Endothelial cell of umbilical vein (primary cell): ENCODE results near the gene U2AF2. TPM values are rescaled to one million over a fixed set of nuclear protein-coding genes. Genes with fewer than 3 reads are reported as not detected.

Source experiments
- BruUV-seq: library from RNA; stranded (reverse); fragments of 400-500 nt; replicated peaks from 2 replicates; lab custom pipeline; 2021; lab: Mats Ljungman, UMichigan
- CTCF ChIA-PET: fragments of 300-600, 350-600 bp; sonication (Branson Sonifier 250); formaldehyde crosslinking; loops from one replicate; lab custom pipeline; 2021; ENCODE audit warnings: antibody characterized with exemption, inconsistent platforms; lab: Charles Lee
- POLR2A ChIA-PET: fragments of 300-600, 350-600 bp; sonication (Branson Sonifier 250); formaldehyde crosslinking; loops from one replicate; lab custom pipeline; 2021; ENCODE audit warnings: antibody characterized with exemption, inconsistent platforms; lab: Charles Lee
- DNase-seq: peaks from one replicate; pipeline ENCODE4 v3.0.0-alpha.2; 2011; ENCODE audit warnings: low read depth, low spot score
- FAIRE-seq: peaks from 2 replicates; lab custom pipeline; 2011; peaks lifted over from hg19 to GRCh38; lab: Jason Lieb, UNC
- H2AFZ ChIP-seq: 2 replicates; pipeline ENCODE4 v1.6.0; 2012; ENCODE audit warnings: low read depth, low read length, control low read depth, inconsistent platforms
- H3K27ac ChIP-seq: 2 replicates; pipeline ENCODE4 v1.5.1; 2011; ENCODE audit warnings: low read depth, mild to moderate bottlenecking, control low read depth, low read length, moderate library complexity; ENCODE audit not compliant: insufficient read depth
- H3K27me3 ChIP-seq, 2 experiments: 2 replicates each; pipeline versions ENCODE4 v1.6.0 to v1.6.1; 2011; ENCODE audit warnings: low read length in 2 of 2, mixed read lengths in 1 of 2; ENCODE audit not compliant: control insufficient read depth in 2 of 2, insufficient read depth in 2 of 2
- H3K36me3 ChIP-seq, 2 experiments: 2 replicates in 1 of 2; 3 replicates in 1 of 2; pipeline ENCODE4 v1.5.1; 2011; ENCODE audit warnings: low read length in 2 of 2, mild to moderate bottlenecking in 1 of 2, moderate library complexity in 1 of 2; ENCODE audit not compliant: control insufficient read depth in 2 of 2, insufficient read depth in 2 of 2; ENCODE audit errors: extremely low read depth in 1 of 2
- H3K4me1 ChIP-seq: 3 replicates; pipeline ENCODE4 v1.5.1; 2011; ENCODE audit warnings: mild to moderate bottlenecking, low read length; ENCODE audit not compliant: control insufficient read depth, insufficient read depth; ENCODE audit errors: extremely low read depth
- H3K4me2 ChIP-seq: 2 replicates; pipeline ENCODE4 v1.6.1; 2011; ENCODE audit warnings: low read length, control low read depth, mixed read lengths; ENCODE audit not compliant: insufficient read depth
- H3K4me3 ChIP-seq, 3 experiments: fragments of 200-600 bp in 1 of 3; sonication (generic), shearing (Covaris generic) in 1 of 3; replicated peaks in 1 of 3; 2 replicates each; pipeline ENCODE4 v1.5.1; 2011 to 2016; ENCODE audit warnings: control low read depth in 3 of 3, low read length in 3 of 3, mild to moderate bottlenecking in 2 of 3, inconsistent platforms in 1 of 3, low read depth in 1 of 3, moderate library complexity in 1 of 3; ENCODE audit not compliant: insufficient read depth in 1 of 3
- H3K79me2 ChIP-seq: 2 replicates; pipeline ENCODE4 v1.6.0; 2012; ENCODE audit warnings: low read length, inconsistent platforms; ENCODE audit not compliant: control insufficient read depth, insufficient read depth
- H3K9ac ChIP-seq: replicated peaks from 2 replicates; pipeline ENCODE3; 2011; ENCODE audit warnings: low read length, control low read depth; ENCODE audit not compliant: insufficient read depth; ENCODE audit errors: extremely low read depth
- H3K9me1 ChIP-seq: replicated peaks from 3 replicates; pipeline ENCODE4 v1.6.0; 2011; ENCODE audit warnings: mild to moderate bottlenecking, low read length; ENCODE audit not compliant: control insufficient read depth, insufficient read depth; ENCODE audit errors: extremely low read depth
- H3K9me3 ChIP-seq: replicated peaks from 2 replicates; pipeline ENCODE4 v1.5.1; 2012; ENCODE audit warnings: low read length, inconsistent platforms; ENCODE audit not compliant: control insufficient read depth, insufficient read depth
- H4K20me1 ChIP-seq: replicated peaks from 2 replicates; pipeline ENCODE3; 2011; ENCODE audit warnings: mild to moderate bottlenecking, low read length; ENCODE audit not compliant: control insufficient read depth, insufficient read depth; ENCODE audit errors: extremely low read depth
- EZH2 ChIP-seq: IDR thresholded peaks from 2 replicates; pipeline ENCODE4 v1.6.1; 2012; ENCODE audit warnings: borderline replicate concordance, low read depth, mild to moderate bottlenecking, moderate library complexity, low read length, inconsistent platforms; ENCODE audit not compliant: severe bottlenecking
- FOS ChIP-seq: IDR thresholded peaks from 2 replicates; pipeline ENCODE4 v1.6.1; 2011; ENCODE audit warnings: mild to moderate bottlenecking, low read length, moderate library complexity, borderline replicate concordance; ENCODE audit not compliant: insufficient read depth
- GATA2 ChIP-seq: IDR thresholded peaks from 2 replicates; pipeline ENCODE4 v1.7.0; 2011; ENCODE audit warnings: low read depth, mild to moderate bottlenecking, moderate library complexity, mixed read lengths, low read length; ENCODE audit not compliant: insufficient read length, insufficient read depth
- JUN ChIP-seq: IDR thresholded peaks from 2 replicates; pipeline ENCODE4 v1.6.1; 2011; ENCODE audit warnings: borderline replicate concordance, low read depth; ENCODE audit not compliant: insufficient read length, insufficient read depth
- MYC ChIP-seq: IDR thresholded peaks from one replicate; pipeline ENCODE4 v1.6.1; 2011; ENCODE audit warnings: mild to moderate bottlenecking, low read depth, low read length
- POLR2A ChIP-seq: IDR thresholded peaks from 2 replicates; pipeline ENCODE4 v1.6.1; 2012; ENCODE audit warnings: low read depth, mild to moderate bottlenecking, control low read depth, low read length
- POLR2AphosphoS5 ChIP-seq: IDR thresholded peaks from 2 replicates; pipeline ENCODE4 v1.6.1; 2012; ENCODE audit warnings: low read depth, mild to moderate bottlenecking, control low read depth, low read length, moderate library complexity; ENCODE audit not compliant: insufficient read depth
- dilution Hi-C: fragments of 300-500 bp; cut with MboI; formaldehyde crosslinking; loops from one replicate; pipeline ENCODE4 v1.15.0; 2019; ENCODE audit warnings: low sequenced_read_pairs; ENCODE audit not compliant: extremely low pct_ligation_motif_present
- intact Hi-C: fragments of 100-400 bp; cut with micrococcal nuclease; formaldehyde crosslinking; loops from one replicate; pipeline ENCODE4 v1.10.0; 2022
- polyA plus RNA-seq, 4 experiments: library from polyadenylated mRNA; depleted of rRNA in 3 of 4; stranded (reverse) in 3 of 4; unstranded in 1 of 4; fragments of >200 nt; gene quantifications; 2 replicates each; pipeline versions ENCODE4 v1.2.1 to v1.2.3, GENCODE V29; 2011 to 2012; ENCODE audit warnings: missing spikeins in 1 of 4
- total RNA-seq: library from RNA; stranded (reverse); gene quantifications from 2 replicates; pipeline ENCODE4 v1.2.3, GENCODE V29; 2021
- TF ChIP-seq, protein P1 (sequence below): IDR thresholded peaks from 2 replicates; pipeline ENCODE4 v1.6.1; 2011; ENCODE audit not compliant: insufficient read depth, insufficient read length
- TF ChIP-seq, protein P2 (sequence below), 2 donors: IDR thresholded peaks; 1 replicate in 1 of 2; 2 replicates in 1 of 2; pipeline ENCODE4 v1.5.1; 2011; ENCODE audit warnings: low read length in 2 of 2, mild to moderate bottlenecking in 2 of 2, moderate library complexity in 2 of 2, control low read depth in 1 of 2, inconsistent platforms in 1 of 2, low read depth in 1 of 2; ENCODE audit not compliant: insufficient read depth in 1 of 2; ENCODE audit errors: extremely low read depth in 1 of 2

The U2AF2 gene
- total and polyA plus RNA-seq, 2 donors (not counting 3 experiments of a cell fraction or from before 2014, with no cell fraction given): 183 to 259 TPM

DNA sequence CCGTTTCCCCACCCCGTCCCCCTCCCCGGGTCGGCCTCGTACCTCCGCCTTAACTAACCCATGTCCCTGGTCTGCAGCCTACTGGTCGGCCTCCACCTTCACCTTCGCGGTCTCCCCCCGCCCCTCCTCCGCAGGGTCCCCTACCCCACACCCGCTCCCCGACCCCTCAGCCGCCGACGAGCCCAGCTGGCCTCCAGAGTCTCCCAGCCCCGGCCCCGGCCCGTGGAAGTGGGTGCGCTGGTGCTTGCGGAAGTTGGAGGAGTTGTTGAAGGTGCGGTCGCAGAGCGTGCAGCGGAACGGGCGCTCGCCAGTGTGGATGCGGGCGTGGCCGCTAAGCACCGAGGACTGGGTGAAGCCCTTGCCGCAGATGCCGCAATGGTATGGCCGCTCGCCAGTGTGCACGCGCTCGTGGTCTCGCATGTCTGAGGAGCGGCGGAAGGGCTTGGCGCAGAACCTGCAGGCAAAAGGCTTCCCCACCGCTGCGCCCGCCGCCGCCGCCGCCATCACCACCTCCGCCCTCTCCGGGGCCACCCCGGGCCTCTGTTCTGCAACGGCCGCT is 33.1 kb upstream of the U2AF2 start:
- Histone ChIP-seq H3K4me1 (peaks cover 8% of the 10 kb centered on the region), H3K4me3 (no peak overlapping the region), H2AFZ (no peak overlapping the region), H3K4me2 (no peak overlapping the region), H3K9me3 (no peaks in the 10 kb centered on the region), H3K27ac (no peak overlapping the region), H3K9me1 (no peaks in the 10 kb centered on the region), H4K20me1 (no peaks in the 10 kb centered on the region), H3K36me3 (peaks cover 0 to 4% of the 10 kb centered on the region in 2 experiments), H3K9ac (no peak overlapping the region), H3K27me3 (no peaks in the 10 kb centered on the region), H3K79me2 (no peaks in the 10 kb centered on the region)
- ChIA-PET CTCF (interaction anchor here (1.4 kb wide), 1 partner anchor 11 kb away, joined by 3 read pairs; no protein-coding TSS in a partner anchor), POLR2A (no interaction called here)
- intact Hi-C loops: no loop called here
- no TSS peak for BruUV-seq
- dilution Hi-C loops: no loop called here
- DNase-seq (no peak), FAIRE-seq (no peak)
- TF ChIP-seq, protein P1, sequence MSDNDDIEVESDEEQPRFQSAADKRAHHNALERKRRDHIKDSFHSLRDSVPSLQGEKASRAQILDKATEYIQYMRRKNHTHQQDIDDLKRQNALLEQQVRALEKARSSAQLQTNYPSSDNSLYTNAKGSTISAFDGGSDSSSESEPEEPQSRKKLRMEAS: no peak
- TF ChIP-seq POLR2AphosphoS5: no peak
- no peak for TF ChIP-seq FOS
- TF ChIP-seq GATA2: no peak
- TF ChIP-seq MYC: no peak
- no peak for TF ChIP-seq POLR2A
- no peak for TF ChIP-seq EZH2
- TF ChIP-seq JUN: no peak
- TF ChIP-seq, protein P2, sequence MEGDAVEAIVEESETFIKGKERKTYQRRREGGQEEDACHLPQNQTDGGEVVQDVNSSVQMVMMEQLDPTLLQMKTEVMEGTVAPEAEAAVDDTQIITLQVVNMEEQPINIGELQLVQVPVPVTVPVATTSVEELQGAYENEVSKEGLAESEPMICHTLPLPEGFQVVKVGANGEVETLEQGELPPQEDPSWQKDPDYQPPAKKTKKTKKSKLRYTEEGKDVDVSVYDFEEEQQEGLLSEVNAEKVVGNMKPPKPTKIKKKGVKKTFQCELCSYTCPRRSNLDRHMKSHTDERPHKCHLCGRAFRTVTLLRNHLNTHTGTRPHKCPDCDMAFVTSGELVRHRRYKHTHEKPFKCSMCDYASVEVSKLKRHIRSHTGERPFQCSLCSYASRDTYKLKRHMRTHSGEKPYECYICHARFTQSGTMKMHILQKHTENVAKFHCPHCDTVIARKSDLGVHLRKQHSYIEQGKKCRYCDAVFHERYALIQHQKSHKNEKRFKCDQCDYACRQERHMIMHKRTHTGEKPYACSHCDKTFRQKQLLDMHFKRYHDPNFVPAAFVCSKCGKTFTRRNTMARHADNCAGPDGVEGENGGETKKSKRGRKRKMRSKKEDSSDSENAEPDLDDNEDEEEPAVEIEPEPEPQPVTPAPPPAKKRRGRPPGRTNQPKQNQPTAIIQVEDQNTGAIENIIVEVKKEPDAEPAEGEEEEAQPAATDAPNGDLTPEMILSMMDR (IDR thresholded peaks at IDR 0.05; ENCODE audit: extremely low read depth in 1 of 2, insufficient read depth in 1 of 2, low read depth in 1 of 2, low read length in 2 of 2): no peak
